ENCODE measurements around the gene ARHGAP32.

Gene ARHGAP32

DNA sequence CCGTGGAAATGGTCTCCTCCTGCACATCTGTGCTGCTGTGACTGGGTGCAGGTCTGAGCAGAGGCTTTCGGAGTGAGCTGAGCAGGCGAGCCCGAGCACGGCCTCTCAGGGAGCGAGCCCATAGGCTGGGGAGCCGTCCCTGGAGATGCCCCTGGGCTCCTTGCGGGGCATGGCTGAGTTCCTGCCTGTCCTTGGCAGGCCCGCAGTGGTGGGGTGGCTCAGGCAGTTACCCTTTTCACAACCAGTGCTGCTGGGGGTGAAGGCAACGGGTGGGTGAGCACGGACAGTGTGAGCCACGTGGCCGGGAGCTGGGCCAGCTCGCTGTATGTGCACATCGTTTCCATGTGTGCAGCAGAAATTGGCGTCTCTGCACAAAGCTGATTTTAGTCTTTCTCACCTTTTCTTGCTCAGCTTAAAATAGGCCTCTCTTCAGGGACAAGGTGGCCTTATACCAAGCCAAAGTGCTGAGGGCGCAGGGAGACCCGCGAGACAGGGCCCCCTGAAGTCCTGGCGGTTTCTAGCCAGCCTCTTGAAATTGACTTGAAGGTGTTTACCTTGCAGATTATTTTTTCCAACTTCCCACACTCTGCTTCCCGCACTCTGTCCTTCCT, 249.2 kb downstream of the ARHGAP32 start, which contains the start of gene TP53AIP1:
TSS of gene TP53AIP1 (minus strand) at position 55 of the 611 bp plus-strand sequence. CDS start 5,053 bp downstream, outside the sequence.
- ChIA-PET POLR2A (no interaction called here), CTCF (interaction anchor here (0.9 kb wide), 2 partner anchors 8 to 13 kb away, joined by 3 to 4 read pairs; no protein-coding TSS in a partner anchor)
- TF ChIP-seq, protein P1, sequence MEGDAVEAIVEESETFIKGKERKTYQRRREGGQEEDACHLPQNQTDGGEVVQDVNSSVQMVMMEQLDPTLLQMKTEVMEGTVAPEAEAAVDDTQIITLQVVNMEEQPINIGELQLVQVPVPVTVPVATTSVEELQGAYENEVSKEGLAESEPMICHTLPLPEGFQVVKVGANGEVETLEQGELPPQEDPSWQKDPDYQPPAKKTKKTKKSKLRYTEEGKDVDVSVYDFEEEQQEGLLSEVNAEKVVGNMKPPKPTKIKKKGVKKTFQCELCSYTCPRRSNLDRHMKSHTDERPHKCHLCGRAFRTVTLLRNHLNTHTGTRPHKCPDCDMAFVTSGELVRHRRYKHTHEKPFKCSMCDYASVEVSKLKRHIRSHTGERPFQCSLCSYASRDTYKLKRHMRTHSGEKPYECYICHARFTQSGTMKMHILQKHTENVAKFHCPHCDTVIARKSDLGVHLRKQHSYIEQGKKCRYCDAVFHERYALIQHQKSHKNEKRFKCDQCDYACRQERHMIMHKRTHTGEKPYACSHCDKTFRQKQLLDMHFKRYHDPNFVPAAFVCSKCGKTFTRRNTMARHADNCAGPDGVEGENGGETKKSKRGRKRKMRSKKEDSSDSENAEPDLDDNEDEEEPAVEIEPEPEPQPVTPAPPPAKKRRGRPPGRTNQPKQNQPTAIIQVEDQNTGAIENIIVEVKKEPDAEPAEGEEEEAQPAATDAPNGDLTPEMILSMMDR (IDR thresholded peaks at IDR 0.05; ENCODE audit: control extremely low read depth, extremely low read depth, low read depth, missing control alignments), result no peak
- no peak for DNase-seq (ENCODE audit: extremely low spot score)

DNA sequence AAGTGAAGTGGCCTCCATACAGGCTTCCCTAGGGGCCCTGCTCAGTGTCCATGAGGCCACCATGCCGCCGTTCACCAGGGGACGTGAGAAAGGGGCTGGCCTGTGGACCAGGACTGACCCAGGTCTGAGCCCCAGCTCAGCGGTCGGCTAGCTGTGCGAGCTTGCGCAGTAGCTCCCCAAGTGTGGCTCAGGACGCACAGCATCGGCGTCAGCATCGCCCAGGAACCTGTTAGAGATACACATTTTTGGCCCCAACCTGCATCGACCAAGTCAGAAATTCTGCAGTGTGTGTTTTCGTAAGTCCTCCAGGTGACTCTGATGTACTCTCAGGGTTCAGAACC, 249.9 kb downstream of the ARHGAP32 start:
- ChIA-PET POLR2A (no interaction called here), CTCF (interaction anchor here (1.9 kb wide), 1 partner anchor 14 kb away, joined by 9 read pairs; no protein-coding TSS in a partner anchor)
- TF ChIP-seq, protein P1 (IDR thresholded peaks at IDR 0.05; ENCODE audit: control extremely low read depth, extremely low read depth, low read depth, missing control alignments), result no peak
- DNase-seq (ENCODE audit: extremely low spot score), result no peak

DNA sequence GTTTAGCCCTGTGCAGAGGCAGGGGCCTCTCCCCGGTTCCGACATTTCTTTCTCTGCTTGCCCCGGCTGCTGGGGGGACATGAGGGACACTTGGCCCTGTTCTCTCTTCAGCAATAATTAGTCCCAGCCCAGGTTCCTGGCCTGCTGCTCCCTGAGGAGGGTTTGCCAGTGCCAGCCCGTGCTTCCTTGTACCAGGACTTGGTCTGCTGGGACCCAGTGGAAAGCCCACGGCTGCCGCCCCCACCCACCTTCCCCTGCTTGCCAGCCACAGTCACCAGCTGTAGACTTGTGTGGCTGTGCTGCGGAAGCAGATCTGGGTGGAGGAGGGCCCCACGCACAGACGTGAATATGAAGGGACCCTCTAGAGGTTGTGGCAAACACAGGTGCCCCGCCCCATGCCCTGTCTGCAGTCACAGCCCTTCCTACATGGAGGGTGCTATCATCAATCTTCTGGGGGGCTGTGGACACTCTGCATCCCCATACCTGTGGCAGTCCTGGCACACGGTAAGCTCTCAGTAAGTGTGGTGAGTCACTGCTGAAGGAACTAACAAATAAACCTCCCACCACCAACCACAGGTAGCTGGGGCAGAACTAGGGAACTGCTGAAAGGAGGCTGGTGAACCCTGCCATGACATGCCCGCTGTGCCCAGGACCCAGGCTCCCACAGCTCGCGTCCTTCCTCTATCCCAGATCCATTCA, 250.4 kb downstream of the ARHGAP32 start:
- no peak for DNase-seq (ENCODE audit: extremely low spot score)
- POLR2A ChIA-PET, result no interaction called here
- TF ChIP-seq, protein P1 (IDR thresholded peaks at IDR 0.05; ENCODE audit: control extremely low read depth, extremely low read depth, low read depth, missing control alignments), result no peak
- CTCF ChIA-PET, result interaction anchor here (1.5 to 1.9 kb wide), 2 partner anchors 15 to 96 kb away, joined by 3 to 9 read pairs; no protein-coding TSS in a partner anchor

DNA sequence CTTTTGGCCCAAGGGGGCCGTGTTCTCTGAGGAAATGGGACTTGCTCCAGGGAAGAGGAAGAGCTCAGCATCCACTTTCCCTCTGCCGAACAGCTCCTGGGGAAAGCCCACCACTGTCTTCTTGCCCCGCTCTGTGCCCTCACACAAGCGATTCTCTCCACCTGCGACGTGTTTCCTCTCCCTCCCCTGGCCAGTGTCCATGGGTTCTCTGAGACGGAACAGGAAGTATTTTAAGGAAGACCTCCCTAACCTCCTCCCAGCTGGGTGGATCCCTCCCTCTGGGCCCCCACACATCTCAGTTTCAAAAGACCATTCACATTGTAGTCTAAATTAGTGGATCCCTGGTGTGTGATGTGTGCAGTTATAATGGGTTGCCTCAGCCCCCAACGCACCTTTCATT, 251.0 kb downstream of the ARHGAP32 start:
- CTCF ChIA-PET, result interaction anchor here (1.5 to 1.9 kb wide), 3 partner anchors 15 to 95 kb away, joined by 3 to 9 read pairs (median 3); no protein-coding TSS in a partner anchor
- no peak for DNase-seq (ENCODE audit: extremely low spot score)
- POLR2A ChIA-PET, result no interaction called here
- TF ChIP-seq, protein P1 (IDR thresholded peaks at IDR 0.05; ENCODE audit: control extremely low read depth, extremely low read depth, low read depth, missing control alignments), result no peak

DNA sequence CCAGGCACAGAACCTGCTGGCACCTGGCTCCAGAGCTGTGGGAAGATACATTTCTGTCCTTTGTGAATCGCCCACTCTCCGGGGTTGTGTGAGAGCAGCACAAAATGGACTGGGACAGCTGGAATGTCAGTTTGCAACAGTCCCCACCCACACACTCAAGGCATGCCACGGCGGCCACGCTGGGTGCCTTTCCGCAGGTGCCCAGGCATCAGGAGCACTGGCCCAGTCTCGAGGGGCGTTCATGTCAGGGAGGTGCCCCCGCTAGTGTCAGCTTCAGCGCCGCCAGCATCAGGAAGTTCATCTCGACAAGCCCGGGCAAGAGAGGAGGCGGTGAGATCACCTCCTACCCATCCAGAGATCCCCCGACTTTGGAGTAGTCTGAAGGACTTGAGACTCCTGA, 251.5 kb downstream of the ARHGAP32 start:
- ChIA-PET POLR2A (no interaction called here), CTCF (interaction anchor here (1.2 to 1.9 kb wide), 5 partner anchors 9 to 95 kb away, joined by 3 to 11 read pairs (median 6); no protein-coding TSS in a partner anchor)
- TF ChIP-seq, protein P1 (IDR thresholded peaks at IDR 0.05; ENCODE audit: control extremely low read depth, extremely low read depth, low read depth, missing control alignments), result no peak
- no peak for DNase-seq (ENCODE audit: extremely low spot score)

DNA sequence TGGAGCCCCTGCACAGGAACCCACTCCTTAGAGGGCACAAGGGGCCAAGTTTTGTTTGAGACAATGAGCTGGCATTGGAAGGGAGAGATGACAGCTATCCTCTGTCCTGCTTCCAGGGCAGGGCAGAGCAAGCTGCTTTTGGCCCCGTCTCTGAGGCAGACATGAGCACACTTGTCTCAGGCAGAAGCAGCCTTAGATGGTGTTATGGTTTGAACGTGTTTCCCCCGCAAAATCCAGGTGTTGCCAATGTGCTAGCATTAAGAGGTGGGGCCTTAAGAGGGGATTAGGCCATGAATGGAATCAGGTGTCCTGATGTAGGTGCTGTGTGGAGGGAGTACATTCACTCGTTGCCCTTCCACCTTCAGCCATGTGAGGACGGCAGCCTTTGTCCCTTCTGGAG, 252.0 kb downstream of the ARHGAP32 start:
- TF ChIP-seq, protein P1 (IDR thresholded peaks at IDR 0.05; ENCODE audit: control extremely low read depth, extremely low read depth, low read depth, missing control alignments), result no peak
- DNase-seq (ENCODE audit: extremely low spot score), result no peak
- ChIA-PET CTCF (interaction anchor here (1.2 to 1.8 kb wide), 5 partner anchors 9 to 95 kb away, joined by 3 to 11 read pairs (median 4); no protein-coding TSS in a partner anchor), POLR2A (no interaction called here)
